Vagina (tissue), 2 donors: ENCODE data around the gene RIC1.
"Not testable (repeated sequence)": the region's sequence is repeated elsewhere in the genome, so short reads cannot be mapped to it uniquely, and the experiment has no call there.

Experiments used
- POLR2A ChIP-seq, 2 donors: fragments of 450-650 bp; IDR thresholded peaks; one replicate each; pipeline ENCODE4 v1.6.1; 2017; ENCODE audit warnings: antibody characterized with exemption in 2 of 2, mild to moderate bottlenecking in 2 of 2, moderate library complexity in 2 of 2
- POLR2AphosphoS5 ChIP-seq, 2 donors: sonication (generic); formaldehyde crosslinking; IDR thresholded peaks; one replicate each; pipeline ENCODE4 v1.9.0; 2017; ENCODE audit warnings: antibody characterized with exemption in 2 of 2, mild to moderate bottlenecking in 2 of 2, low read depth in 1 of 2; ENCODE audit not compliant: insufficient read depth in 1 of 2
- TF ChIP-seq, protein P1 (sequence below), 3 experiments: fragments of 450-650 bp in 2 of 3; fragments of 200-600 bp in 1 of 3; sonication (generic) in 1 of 3; IDR thresholded peaks; one replicate each; pipeline ENCODE4 v1.5.1; 2017 to 2019; ENCODE audit warnings: antibody characterized with exemption in 3 of 3, mild to moderate bottlenecking in 2 of 3, moderate library complexity in 2 of 3

DNA sequence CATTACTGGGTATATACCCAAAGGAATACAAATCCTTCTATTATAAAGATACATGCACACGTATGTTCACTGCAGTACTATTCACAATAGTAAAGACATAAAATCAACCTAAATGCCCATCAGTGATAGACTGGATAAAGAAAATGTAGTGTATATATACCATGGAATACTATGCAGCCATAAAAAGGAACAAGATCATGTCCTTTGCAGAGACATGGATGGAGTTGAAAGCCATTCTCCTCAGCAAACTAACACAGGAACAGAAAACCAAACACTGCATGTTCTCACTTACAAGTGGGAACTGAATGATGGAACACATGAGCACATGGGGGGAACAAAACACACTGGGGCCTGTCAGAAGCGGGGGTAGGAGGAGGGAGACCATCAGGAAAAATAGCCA, 47.2 kb upstream of the RIC1 start:
- TF ChIP-seq, protein P1, sequence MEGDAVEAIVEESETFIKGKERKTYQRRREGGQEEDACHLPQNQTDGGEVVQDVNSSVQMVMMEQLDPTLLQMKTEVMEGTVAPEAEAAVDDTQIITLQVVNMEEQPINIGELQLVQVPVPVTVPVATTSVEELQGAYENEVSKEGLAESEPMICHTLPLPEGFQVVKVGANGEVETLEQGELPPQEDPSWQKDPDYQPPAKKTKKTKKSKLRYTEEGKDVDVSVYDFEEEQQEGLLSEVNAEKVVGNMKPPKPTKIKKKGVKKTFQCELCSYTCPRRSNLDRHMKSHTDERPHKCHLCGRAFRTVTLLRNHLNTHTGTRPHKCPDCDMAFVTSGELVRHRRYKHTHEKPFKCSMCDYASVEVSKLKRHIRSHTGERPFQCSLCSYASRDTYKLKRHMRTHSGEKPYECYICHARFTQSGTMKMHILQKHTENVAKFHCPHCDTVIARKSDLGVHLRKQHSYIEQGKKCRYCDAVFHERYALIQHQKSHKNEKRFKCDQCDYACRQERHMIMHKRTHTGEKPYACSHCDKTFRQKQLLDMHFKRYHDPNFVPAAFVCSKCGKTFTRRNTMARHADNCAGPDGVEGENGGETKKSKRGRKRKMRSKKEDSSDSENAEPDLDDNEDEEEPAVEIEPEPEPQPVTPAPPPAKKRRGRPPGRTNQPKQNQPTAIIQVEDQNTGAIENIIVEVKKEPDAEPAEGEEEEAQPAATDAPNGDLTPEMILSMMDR (IDR thresholded peaks at IDR 0.05) = not testable (repeated sequence)
- not testable (repeated sequence) for TF ChIP-seq POLR2A (IDR thresholded peaks at IDR 0.05); POLR2AphosphoS5 (IDR thresholded peaks at IDR 0.05; ENCODE audit: insufficient read depth in 1 of 2, low read depth in 1 of 2)
